HG02973 (cell line): ENCODE results near the gene GLRX.
A peak's percentile ranks its signal among the peaks of the same experiment; 100 is the strongest.
"Not testable (repeated sequence)": the region's sequence is repeated elsewhere in the genome, so short reads cannot be mapped to it uniquely, and the experiment has no call there.

Experiments used
- ATAC-seq: cut with Tn5 transposase; IDR thresholded peaks from one replicate; pipeline ENCODE4 v1.9.1; 2021; ENCODE audit warnings: moderate library complexity; ENCODE audit not compliant: unreplicated experiment

The GLRX gene

GRCh38 chr5:95822542-95823181 lies at the start of gene GLRX:
TSS of gene GLRX (minus strand) at chr5:95822726. CDS start at chr5:95822662, 64 bp downstream.
- peak; percentile 35 for ATAC-seq

GRCh38 chr5:95871146-95871806 lies 48.8 kb upstream of the GLRX start:
- no peak for ATAC-seq

GRCh38 chr5:95870105-95870672 lies 47.7 kb upstream of the GLRX start:
- ATAC-seq = peak; percentile 66

- not testable (repeated sequence) for ATAC-seq
Observed at GRCh38 chr5:95869173-95869855, 46.8 kb upstream of the GLRX start.

GRCh38 chr5:95868136-95868535 lies 45.6 kb upstream of the GLRX start:
- ATAC-seq = no peak

GRCh38 chr5:95866435-95867040 lies 44.0 kb upstream of the GLRX start:
- no peak for ATAC-seq

GRCh38 chr5:95864944-95865504 lies 42.5 kb upstream of the GLRX start:
- ATAC-seq = no peak

GRCh38 chr5:95864456-95864855 lies 41.9 kb upstream of the GLRX start:
- no peak for ATAC-seq

- no peak for ATAC-seq
Observed at GRCh38 chr5:95863383-95863757, 40.8 kb upstream of the GLRX start.

- ATAC-seq = no peak
Observed at GRCh38 chr5:95862671-95863382, 40.3 kb upstream of the GLRX start.

- no peak for ATAC-seq
Observed at GRCh38 chr5:95861864-95862561, 39.5 kb upstream of the GLRX start.

GRCh38 chr5:95861221-95861863 lies 38.8 kb upstream of the GLRX start:
- ATAC-seq = no peak

GRCh38 chr5:95859661-95860060 lies 37.1 kb upstream of the GLRX start:
- ATAC-seq = no peak

GRCh38 chr5:95858661-95859595 lies 36.4 kb upstream of the GLRX start:
- ATAC-seq = peak; percentile 92

- no peak for ATAC-seq
Observed at GRCh38 chr5:95858023-95858461, 35.5 kb upstream of the GLRX start.

GRCh38 chr5:95857185-95857945 lies 34.8 kb upstream of the GLRX start:
- no peak for ATAC-seq

GRCh38 chr5:95856501-95856981 lies 34.0 kb upstream of the GLRX start:
- ATAC-seq = no peak
